Breast epithelium (tissue), 3 donors: Measurements from ENCODE around the gene SLC5A9.

Source experiments
- POLR2A ChIP-seq: fragments of 450-650 bp; IDR thresholded peaks from one replicate; pipeline ENCODE4 v1.6.1; 2016; ENCODE audit warnings: antibody characterized with exemption, mild to moderate bottlenecking, moderate library complexity
- TF ChIP-seq, protein P1 (sequence below), 3 donors: fragments of 450-650 bp; IDR thresholded peaks; one replicate each; pipeline ENCODE4 v1.5.1; 2016 to 2017; ENCODE audit warnings: antibody characterized with exemption in 3 of 3, mild to moderate bottlenecking in 3 of 3, moderate library complexity in 3 of 3

DNA sequence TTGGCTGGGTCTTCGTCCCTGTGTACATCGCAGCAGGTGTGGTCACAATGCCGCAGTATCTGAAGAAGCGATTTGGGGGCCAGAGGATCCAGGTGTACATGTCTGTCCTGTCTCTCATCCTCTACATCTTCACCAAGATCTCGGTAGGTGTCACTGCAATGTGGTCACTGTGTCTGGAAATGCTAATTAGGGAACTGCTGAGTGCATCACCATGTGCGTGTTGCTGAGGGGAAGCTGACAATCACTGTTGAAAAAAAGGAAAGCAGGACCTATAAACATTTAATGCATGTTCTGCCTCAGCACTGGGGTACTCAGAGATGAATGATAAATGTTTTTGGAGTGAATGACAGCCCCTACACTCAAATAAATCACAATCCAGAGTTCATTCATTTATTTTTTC, 6.8 kb downstream of the SLC5A9 start:
- TF ChIP-seq, protein P1, sequence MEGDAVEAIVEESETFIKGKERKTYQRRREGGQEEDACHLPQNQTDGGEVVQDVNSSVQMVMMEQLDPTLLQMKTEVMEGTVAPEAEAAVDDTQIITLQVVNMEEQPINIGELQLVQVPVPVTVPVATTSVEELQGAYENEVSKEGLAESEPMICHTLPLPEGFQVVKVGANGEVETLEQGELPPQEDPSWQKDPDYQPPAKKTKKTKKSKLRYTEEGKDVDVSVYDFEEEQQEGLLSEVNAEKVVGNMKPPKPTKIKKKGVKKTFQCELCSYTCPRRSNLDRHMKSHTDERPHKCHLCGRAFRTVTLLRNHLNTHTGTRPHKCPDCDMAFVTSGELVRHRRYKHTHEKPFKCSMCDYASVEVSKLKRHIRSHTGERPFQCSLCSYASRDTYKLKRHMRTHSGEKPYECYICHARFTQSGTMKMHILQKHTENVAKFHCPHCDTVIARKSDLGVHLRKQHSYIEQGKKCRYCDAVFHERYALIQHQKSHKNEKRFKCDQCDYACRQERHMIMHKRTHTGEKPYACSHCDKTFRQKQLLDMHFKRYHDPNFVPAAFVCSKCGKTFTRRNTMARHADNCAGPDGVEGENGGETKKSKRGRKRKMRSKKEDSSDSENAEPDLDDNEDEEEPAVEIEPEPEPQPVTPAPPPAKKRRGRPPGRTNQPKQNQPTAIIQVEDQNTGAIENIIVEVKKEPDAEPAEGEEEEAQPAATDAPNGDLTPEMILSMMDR (IDR thresholded peaks at IDR 0.05) = no peak
- no peak for TF ChIP-seq POLR2A
